SU-DHL-6 (cell line): ENCODE measurements around the gene DCC.
"Not testable (repeated sequence)": the region's sequence is repeated elsewhere in the genome, so short reads cannot be mapped to it uniquely, and the experiment has no call there.

Experiments used
- CTCF ChIP-seq: fragments of 200-600 bp; sonication (generic); IDR thresholded peaks from one replicate; pipeline ENCODE4 v1.5.1; 2017; ENCODE audit warnings: antibody characterized with exemption, mild to moderate bottlenecking, low read length, moderate library complexity; ENCODE audit not compliant: insufficient read depth, poor library complexity, severe bottlenecking
- EZH2phosphoT487 ChIP-seq: fragments of 200-600 bp; sonication (generic), shearing (Covaris generic); conservative IDR thresholded peaks from 2 replicates; pipeline ENCODE4 v1.6.1; 2018; ENCODE audit warnings: mild to moderate bottlenecking, antibody characterized with exemption, low read length, moderate library complexity, mixed read lengths

DNA sequence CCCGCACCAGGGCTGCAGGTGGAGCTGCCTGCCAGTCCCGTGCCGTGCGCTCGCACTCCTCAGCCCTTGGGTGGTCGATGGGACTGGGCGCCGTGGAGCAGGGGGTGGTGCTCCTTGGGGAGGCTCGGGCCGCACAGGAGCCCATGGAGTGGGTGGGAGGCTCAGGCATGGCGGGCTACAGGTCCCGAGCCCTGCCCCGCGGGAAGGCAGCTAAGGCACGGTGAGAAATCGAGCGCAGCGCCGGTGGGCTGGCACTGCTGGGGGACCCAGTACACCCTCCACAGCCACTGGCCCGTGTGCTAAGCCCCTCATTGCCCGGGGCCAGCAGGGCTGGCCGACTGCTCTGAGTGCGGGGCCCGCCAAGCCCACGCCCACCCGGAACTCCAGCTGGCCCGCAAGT, 26.9 kb downstream of the DCC start:
- not testable (repeated sequence) for TF ChIP-seq EZH2phosphoT487, CTCF
